ENCODE results near the gene ZNF771.

GRCh38 chr16:30358990-30359870 lies 48.2 kb upstream of the ZNF771 start:
- TF ChIP-seq NR3C1 (IDR thresholded peaks at IDR 0.05): no peak
- no peak for TF ChIP-seq HDAC2 (IDR thresholded peaks at IDR 0.05)
- TF ChIP-seq KDM5A (IDR thresholded peaks at IDR 0.05): no peak
- TF ChIP-seq EP300 (IDR thresholded peaks at IDR 0.05): no peak
- TF ChIP-seq SMC3 (IDR thresholded peaks at IDR 0.05): no peak
- TF ChIP-seq RFX5 (IDR thresholded peaks at IDR 0.05): no peak
- TF ChIP-seq ELK1 (IDR thresholded peaks at IDR 0.05; ENCODE audit: low read depth, low read length): no peak
- TF ChIP-seq, protein P1, sequence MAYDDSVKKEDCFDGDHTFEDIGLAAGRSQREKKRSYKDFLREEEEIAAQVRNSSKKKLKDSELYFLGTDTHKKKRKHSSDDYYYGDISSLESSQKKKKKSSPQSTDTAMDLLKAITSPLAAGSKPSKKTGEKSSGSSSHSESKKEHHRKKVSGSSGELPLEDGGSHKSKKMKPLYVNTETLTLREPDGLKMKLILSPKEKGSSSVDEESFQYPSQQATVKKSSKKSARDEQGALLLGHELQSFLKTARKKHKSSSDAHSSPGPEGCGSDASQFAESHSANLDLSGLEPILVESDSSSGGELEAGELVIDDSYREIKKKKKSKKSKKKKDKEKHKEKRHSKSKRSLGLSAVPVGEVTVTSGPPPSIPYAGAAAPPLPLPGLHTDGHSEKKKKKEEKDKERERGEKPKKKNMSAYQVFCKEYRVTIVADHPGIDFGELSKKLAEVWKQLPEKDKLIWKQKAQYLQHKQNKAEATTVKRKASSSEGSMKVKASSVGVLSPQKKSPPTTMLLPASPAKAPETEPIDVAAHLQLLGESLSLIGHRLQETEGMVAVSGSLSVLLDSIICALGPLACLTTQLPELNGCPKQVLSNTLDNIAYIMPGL (CRISPR knock-in tag; IDR thresholded peaks at IDR 0.05; ENCODE audit: borderline replicate concordance): no peak
- TF ChIP-seq, protein P2, sequence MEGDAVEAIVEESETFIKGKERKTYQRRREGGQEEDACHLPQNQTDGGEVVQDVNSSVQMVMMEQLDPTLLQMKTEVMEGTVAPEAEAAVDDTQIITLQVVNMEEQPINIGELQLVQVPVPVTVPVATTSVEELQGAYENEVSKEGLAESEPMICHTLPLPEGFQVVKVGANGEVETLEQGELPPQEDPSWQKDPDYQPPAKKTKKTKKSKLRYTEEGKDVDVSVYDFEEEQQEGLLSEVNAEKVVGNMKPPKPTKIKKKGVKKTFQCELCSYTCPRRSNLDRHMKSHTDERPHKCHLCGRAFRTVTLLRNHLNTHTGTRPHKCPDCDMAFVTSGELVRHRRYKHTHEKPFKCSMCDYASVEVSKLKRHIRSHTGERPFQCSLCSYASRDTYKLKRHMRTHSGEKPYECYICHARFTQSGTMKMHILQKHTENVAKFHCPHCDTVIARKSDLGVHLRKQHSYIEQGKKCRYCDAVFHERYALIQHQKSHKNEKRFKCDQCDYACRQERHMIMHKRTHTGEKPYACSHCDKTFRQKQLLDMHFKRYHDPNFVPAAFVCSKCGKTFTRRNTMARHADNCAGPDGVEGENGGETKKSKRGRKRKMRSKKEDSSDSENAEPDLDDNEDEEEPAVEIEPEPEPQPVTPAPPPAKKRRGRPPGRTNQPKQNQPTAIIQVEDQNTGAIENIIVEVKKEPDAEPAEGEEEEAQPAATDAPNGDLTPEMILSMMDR (IDR thresholded peaks at IDR 0.05): no peak
